SU-DHL-6 (cell line): ENCODE results near the gene CCDC24.

ENCODE experiments used
- H2AFZ ChIP-seq: fragments of 200-600 bp; sonication (generic); 2 replicates; pipeline ENCODE4 v1.6.1; 2014; ENCODE audit warnings: low read depth, mild to moderate bottlenecking, moderate library complexity, mixed read lengths, antibody characterized with exemption, low read length; ENCODE audit not compliant: severe bottlenecking
- H3F3A ChIP-seq: fragments of 200-600 bp; shearing (Covaris generic); 2 replicates; pipeline ENCODE4 v1.6.0; 2016; ENCODE audit warnings: antibody characterized with exemption, mild to moderate bottlenecking; ENCODE audit not compliant: insufficient read depth
- H3K27ac ChIP-seq: fragments of 200-600 bp; sonication (generic); 2 replicates; pipeline ENCODE4 v1.5.1; 2016; ENCODE audit warnings: low read depth, mild to moderate bottlenecking, low read length, moderate library complexity, mixed read lengths
- H3K27me3 ChIP-seq: fragments of 200-600 bp; sonication (generic), shearing (Covaris generic); 2 replicates; pipeline ENCODE4 v1.6.0; 2014; ENCODE audit warnings: mild to moderate bottlenecking, low read length
- H3K36me3 ChIP-seq: fragments of 200-600 bp; sonication (generic); 2 replicates; pipeline ENCODE4 v1.6.1; 2014; ENCODE audit warnings: mild to moderate bottlenecking, low read length, mixed read lengths
- H3K4me2 ChIP-seq: fragments of 300-600, 200-600 bp; shearing (Covaris generic), sonication (generic); 2 replicates; pipeline ENCODE4 v1.6.0; 2014; ENCODE audit warnings: low read length, low read depth, mild to moderate bottlenecking; ENCODE audit not compliant: poor library complexity, severe bottlenecking
- H3K4me3 ChIP-seq: fragments of 200-600 bp; sonication (generic); 2 replicates; pipeline ENCODE4 v1.5.1; 2014; ENCODE audit warnings: antibody characterized with exemption, low read length, mild to moderate bottlenecking, mixed read lengths; ENCODE audit not compliant: insufficient read depth, poor library complexity, severe bottlenecking
- H3K79me2 ChIP-seq: fragments of 200-600 bp; sonication (generic); 2 replicates; pipeline ENCODE4 v1.6.1; 2014; ENCODE audit warnings: mild to moderate bottlenecking, low read length, moderate library complexity; ENCODE audit not compliant: insufficient read depth
- H3K9ac ChIP-seq: fragments of 200-600 bp; sonication (generic); 2 replicates; pipeline ENCODE4 v1.7.0; 2014; ENCODE audit warnings: mild to moderate bottlenecking, low read length
- H3K9me2 ChIP-seq: fragments of 200-600 bp; sonication (generic); replicated peaks from 2 replicates; pipeline ENCODE4 v1.6.1; 2014; ENCODE audit warnings: low read length; ENCODE audit not compliant: insufficient read depth
- H3K9me3 ChIP-seq: fragments of 200-600 bp; sonication (generic); 2 replicates; pipeline ENCODE4 v1.6.1; 2014; ENCODE audit warnings: low read length, mixed read lengths; ENCODE audit not compliant: insufficient read depth
- H4K20me1 ChIP-seq: fragments of 200-600 bp; sonication (generic); 2 replicates; pipeline ENCODE4 v1.6.1; 2014; ENCODE audit warnings: low read depth, mild to moderate bottlenecking, antibody characterized with exemption, low read length, moderate library complexity, mixed read lengths
- CTCF ChIP-seq: fragments of 200-600 bp; sonication (generic); IDR thresholded peaks from one replicate; pipeline ENCODE4 v1.5.1; 2017; ENCODE audit warnings: antibody characterized with exemption, mild to moderate bottlenecking, low read length, moderate library complexity; ENCODE audit not compliant: insufficient read depth, poor library complexity, severe bottlenecking
- EZH2phosphoT487 ChIP-seq: fragments of 200-600 bp; sonication (generic), shearing (Covaris generic); conservative IDR thresholded peaks from 2 replicates; pipeline ENCODE4 v1.6.1; 2018; ENCODE audit warnings: mild to moderate bottlenecking, antibody characterized with exemption, low read length, moderate library complexity, mixed read lengths

CCDC24 gene

DNA sequence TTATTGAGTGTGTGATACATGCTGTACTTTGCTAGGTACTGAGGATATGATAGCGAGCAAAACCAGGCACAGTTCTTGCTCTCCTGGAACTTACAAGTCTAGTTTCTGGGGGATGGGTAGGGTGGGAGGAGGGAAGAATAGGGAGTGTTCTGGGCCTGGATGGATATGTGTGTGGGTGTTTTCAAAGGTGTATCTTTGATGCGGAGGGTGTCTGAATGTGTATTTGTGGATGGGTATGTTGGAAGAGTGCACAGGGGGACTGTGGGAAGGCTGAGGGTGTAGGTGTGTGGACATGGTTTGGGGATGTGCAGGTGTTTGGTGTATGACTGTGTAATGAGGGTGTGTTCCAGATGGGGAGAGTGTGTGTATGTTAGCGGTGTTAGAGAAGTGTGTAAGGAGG lies 26.1 kb upstream of the CCDC24 start:
- TF ChIP-seq CTCF (no peak), EZH2phosphoT487 (no peak)
- Histone ChIP-seq H4K20me1 (no peaks in the 10 kb centered on the region), H3K27ac (no peak overlapping the region), H3K27me3 (no peaks in the 10 kb centered on the region), H3K9me2 (no peaks in the 10 kb centered on the region), H3K9me3 (no peaks in the 10 kb centered on the region), H2AFZ (no peak overlapping the region), H3F3A (no peaks in the 10 kb centered on the region), H3K9ac (no peak overlapping the region), H3K4me2 (no peak overlapping the region), H3K4me3 (no peak overlapping the region), H3K79me2 (peaks cover 4% of the 10 kb centered on the region), H3K36me3 (no peaks in the 10 kb centered on the region)

DNA sequence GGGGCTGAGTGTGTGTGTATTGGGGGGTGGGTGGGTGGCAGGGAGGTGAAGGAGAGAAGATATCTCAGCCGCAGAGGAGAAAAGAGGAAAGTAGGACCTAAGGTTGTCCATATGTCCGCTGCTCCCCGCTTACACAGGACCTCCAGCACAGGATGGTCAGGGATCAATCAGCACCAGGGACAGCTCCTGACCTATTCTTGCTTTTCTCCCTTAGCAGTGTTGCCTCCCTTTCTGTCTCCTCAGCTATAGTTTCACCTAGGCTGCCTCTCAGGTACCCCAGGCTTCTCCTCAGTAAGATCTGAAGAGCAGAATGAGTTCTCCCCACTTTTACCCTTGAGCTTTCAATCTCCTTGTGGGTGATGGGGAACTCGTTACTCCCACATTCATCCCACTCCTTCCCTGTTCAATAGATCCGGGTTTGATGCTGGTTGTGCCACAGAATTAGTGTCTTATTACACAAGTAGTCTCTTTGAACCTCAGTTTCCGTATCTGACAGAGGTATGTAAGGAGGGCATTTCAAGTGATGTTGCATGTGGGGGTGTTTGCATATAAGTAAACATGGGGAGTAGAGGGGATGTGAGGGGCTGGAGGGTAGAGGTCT lies 23.0 kb upstream of the CCDC24 start:
- Histone ChIP-seq H3K4me2 (no peak overlapping the region), H3K27ac (no peak overlapping the region), H2AFZ (no peak overlapping the region), H3K9ac (no peak overlapping the region), H3K4me3 (no peak overlapping the region), H3K9me3 (no peaks in the 10 kb centered on the region), H4K20me1 (no peaks in the 10 kb centered on the region), H3K36me3 (no peaks in the 10 kb centered on the region), H3F3A (peaks cover 4% of the 10 kb centered on the region), H3K79me2 (peaks cover 15% of the 10 kb centered on the region), H3K27me3 (no peaks in the 10 kb centered on the region), H3K9me2 (no peaks in the 10 kb centered on the region)
- no peak for TF ChIP-seq EZH2phosphoT487
- TF ChIP-seq CTCF = no peak

DNA sequence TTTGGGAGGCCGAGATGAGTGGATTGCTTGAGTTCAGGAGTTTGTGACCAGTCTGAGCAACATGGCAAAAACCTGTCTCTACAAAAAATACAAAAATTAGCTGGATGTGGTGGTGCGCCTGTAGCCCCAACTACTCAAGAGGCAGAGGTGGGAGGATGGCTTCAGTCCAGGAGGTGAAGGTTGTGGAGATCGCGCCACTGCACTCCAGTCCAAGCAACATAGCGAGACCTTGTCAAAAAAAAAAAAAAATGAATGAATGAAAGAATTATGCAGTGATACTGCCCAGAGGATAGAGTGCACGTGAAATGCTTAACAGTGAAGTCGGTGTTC lies 22.0 kb upstream of the CCDC24 start:
- Histone ChIP-seq H3K4me3 (peak overlapping the region; percentile 33), H3K27me3 (no peaks in the 10 kb centered on the region)

More for the DNA sequence above, 22.0 kb upstream of the CCDC24 start:
- Histone ChIP-seq H2AFZ (peak overlapping the region; percentile 42), H4K20me1 (no peaks in the 10 kb centered on the region), H3K9me2 (no peaks in the 10 kb centered on the region), H3K4me2 (peak overlapping the region; percentile 52), H3F3A (peaks cover 13% of the 10 kb centered on the region), H3K27ac (no peak overlapping the region), H3K9ac (no peak overlapping the region), H3K9me3 (no peaks in the 10 kb centered on the region), H3K36me3 (no peaks in the 10 kb centered on the region), H3K79me2 (peaks cover 15% of the 10 kb centered on the region)
- TF ChIP-seq EZH2phosphoT487 = no peak
- no peak for TF ChIP-seq CTCF
